Suppressor macrophage (primary cell): ENCODE measurements around the gene SSU72.
"Not testable (repeated sequence)": the region's sequence is repeated elsewhere in the genome, so short reads cannot be mapped to it uniquely, and the experiment has no call there.

Source experiments
- DNase-seq, 4 experiments: peaks; one replicate each; pipeline ENCODE4 v3.0.0-alpha.2; 2020 to 2022

The SSU72 gene

DNA sequence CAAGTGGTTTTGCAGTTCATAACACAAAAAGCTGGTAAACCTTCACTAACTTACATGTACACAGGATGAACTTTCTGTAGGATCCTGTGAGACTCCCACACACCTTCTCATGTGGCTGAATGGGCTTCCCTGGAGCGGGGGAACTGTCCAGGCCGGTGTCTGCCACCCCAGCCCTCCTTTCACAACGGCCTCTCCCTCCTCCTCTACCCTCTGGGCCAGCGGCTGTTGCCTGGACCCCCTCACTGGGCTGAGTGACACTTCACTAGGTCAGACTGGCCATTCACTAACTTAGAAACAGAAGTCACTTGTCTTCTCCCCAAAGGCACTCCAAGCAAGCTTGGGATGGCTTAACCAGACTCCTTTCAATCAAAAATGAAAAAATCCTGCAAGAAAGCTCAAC is 16.1 kb downstream of the SSU72 start:
- DNase-seq, result no peak

GRCh38 chr1:1557688-1558087 is 17.0 kb downstream of the SSU72 start:
- DNase-seq, result not testable (repeated sequence)

- not testable (repeated sequence) for DNase-seq
Measured at GRCh38 chr1:1556961-1557360, 17.7 kb downstream of the SSU72 start.

DNA sequence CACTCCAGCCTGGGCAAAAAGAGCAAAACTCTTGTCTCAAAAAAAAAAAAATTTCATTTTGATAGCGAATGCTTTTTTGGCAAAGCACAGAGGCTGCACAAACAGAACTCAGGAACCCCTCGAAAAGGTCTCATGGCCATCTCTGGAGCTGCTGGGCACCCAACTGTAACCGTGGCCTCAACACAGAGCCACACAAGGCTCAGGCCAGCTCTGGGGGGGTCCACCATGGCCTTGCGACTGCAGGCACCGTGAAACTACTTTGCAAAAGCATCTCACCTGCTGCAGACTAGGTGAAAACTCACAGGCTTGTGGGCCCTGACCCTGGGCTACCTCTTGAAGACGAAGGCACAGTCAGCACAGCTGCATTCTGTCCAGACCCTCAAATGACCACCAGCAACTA is 18.2 kb downstream of the SSU72 start:
- DNase-seq, result no peak

DNA sequence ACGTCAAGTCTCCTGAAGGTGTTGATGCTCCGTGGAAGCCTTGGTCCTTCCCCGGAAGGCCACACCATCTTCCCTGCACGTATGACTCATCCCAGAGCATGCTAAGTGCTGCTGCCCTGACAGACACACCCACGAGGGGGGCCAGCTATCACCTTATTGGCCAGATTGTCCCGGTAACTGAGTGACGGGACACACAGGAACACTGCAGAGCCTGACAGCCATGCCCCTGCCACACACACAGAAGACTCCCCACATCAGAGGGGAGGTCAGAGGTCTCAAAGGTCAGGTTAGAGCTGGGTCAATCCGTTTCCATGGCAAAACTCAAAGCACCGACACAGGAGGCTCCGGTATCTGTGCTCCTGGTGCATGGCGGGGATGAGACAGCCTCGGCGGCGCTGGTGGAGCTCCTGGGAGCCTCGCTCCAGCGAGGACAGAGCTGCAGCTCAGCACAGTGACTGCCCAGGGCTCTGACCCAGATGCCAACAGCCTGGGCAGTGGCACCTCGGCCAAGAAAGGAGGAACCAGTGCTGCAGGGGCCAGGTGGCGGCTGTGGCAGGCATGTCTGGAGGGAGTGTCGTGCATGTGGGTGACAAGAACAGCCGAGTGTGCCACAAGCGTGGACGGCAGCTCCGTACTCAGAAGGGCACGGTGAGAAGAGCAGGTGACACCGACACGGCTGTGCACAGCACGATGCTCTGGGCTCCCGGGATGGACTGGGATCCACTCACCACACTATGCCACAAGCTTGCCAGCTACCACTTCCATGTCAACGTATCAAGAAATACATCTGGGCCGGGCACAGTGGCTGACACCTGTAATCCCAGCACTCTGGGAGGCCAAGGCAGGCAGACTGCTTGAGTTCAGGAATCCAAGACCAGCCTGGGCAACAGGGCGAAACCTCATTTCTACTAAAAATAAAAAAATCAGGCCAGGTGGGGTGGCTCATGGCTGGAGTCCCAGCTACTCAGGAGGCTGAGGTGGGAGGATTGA is 19.4 kb downstream of the SSU72 start:
- no peak for DNase-seq

- no peak for DNase-seq
Measured at GRCh38 chr1:1554550-1554925, 20.1 kb downstream of the SSU72 start.

DNA sequence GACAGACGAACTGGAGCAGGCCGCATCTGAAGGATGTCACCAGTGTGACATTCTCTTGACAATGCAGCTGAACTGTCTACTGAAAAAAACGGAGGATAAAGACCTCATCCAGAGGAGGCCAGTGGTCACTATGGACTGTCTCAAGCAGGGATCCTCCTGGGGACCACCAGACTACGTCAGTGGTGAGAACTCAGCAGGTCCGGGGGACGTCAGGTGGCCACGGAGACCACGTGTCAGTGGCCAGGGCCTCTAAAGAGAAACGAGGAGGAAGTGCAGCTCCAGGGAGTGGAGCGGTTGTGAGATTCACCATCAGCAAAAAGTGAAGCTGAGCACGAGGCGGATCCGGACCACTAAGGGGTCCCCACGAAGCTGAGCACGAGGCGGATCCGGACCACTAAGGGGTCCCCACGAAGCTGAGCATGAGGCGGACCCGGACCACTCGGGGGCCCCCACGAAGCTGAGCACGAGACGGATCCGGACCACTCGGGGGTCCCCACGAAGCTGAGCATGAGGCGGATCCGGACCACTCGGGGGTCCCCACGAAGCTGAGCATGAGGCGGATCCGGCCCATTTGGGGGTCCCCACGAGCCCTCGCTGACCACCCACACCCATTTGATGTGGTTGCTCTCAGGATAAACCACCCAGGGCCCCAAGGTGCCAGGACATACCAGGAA is 20.7 kb downstream of the SSU72 start:
- DNase-seq, result no peak

DNA sequence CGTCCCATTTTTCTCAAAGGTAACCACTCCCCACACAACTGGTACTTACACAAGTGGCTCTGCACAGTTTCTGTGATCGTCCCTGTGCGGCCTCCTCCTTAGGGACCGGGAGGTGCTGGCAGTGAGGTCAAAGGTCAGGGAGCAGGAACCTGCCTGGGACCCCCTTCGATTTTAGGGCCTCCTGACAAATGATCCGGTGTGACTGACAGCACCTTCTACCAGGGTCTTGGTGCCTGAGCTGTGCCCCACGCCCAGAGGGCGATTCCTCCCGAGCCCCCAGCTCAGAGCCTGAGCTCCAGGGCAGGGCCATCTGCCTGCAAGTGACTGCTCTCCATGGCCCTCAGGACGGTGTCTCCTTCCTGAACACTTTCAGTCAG is 22.4 kb downstream of the SSU72 start:
- DNase-seq, result no peak

- DNase-seq, result no peak
Measured at GRCh38 chr1:1551524-1552262, 23.0 kb downstream of the SSU72 start.

- DNase-seq, result no peak
Measured at GRCh38 chr1:1550591-1551432, 23.9 kb downstream of the SSU72 start.

GRCh38 chr1:1550087-1550486 is 24.6 kb downstream of the SSU72 start:
- DNase-seq, result no peak

GRCh38 chr1:1548591-1548990 is 26.1 kb downstream of the SSU72 start:
- DNase-seq, result no peak

GRCh38 chr1:1547476-1547875 is 27.2 kb downstream of the SSU72 start:
- DNase-seq, result no peak

DNA sequence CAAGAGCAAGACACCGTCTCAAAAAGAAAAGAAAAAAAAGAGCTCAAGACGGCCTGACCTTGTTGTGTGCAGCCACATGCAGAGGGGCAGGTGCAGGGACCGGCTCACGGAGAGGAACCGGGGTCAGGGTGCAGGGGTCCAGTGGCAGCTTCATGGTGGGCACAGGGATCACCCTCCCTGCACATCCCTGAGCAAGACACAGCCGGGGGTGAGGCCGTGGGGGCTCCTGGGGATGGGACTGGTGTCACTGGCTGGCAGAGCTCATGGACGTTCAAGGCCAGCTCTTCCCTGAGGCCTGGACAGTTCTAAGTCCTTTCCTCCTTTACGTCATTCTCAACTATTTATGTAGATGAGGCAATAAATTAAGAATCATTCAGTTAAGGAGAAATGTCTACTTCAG is 27.7 kb downstream of the SSU72 start:
- DNase-seq, result no peak

- DNase-seq, result no peak
Measured at GRCh38 chr1:1545946-1546737, 28.5 kb downstream of the SSU72 start.

DNA sequence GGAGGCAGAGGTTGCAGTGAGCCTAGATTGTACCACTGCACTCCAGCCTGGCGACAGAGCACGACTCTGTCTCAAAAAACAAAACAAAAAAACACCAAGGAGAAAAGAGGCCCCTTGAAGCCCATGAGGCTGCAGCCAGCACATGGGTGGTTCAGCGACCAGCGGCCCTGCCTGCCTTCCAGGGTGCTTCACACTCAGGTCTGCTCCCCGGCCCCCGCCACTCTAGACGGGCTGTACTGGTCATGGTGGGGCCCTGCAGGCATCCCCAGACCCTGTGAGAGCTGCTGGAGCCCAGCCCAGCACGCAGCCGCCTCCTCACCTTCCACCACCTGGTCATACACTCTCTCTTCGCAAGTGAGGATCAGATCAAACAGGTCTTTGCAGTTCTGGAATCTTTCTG is 30.1 kb downstream of the SSU72 start:
- DNase-seq, result no peak

- DNase-seq, result no peak
Measured at GRCh38 chr1:1543706-1544099, 31.0 kb downstream of the SSU72 start.

- DNase-seq, result no peak
Measured at GRCh38 chr1:1542766-1543705, 31.6 kb downstream of the SSU72 start.

DNA sequence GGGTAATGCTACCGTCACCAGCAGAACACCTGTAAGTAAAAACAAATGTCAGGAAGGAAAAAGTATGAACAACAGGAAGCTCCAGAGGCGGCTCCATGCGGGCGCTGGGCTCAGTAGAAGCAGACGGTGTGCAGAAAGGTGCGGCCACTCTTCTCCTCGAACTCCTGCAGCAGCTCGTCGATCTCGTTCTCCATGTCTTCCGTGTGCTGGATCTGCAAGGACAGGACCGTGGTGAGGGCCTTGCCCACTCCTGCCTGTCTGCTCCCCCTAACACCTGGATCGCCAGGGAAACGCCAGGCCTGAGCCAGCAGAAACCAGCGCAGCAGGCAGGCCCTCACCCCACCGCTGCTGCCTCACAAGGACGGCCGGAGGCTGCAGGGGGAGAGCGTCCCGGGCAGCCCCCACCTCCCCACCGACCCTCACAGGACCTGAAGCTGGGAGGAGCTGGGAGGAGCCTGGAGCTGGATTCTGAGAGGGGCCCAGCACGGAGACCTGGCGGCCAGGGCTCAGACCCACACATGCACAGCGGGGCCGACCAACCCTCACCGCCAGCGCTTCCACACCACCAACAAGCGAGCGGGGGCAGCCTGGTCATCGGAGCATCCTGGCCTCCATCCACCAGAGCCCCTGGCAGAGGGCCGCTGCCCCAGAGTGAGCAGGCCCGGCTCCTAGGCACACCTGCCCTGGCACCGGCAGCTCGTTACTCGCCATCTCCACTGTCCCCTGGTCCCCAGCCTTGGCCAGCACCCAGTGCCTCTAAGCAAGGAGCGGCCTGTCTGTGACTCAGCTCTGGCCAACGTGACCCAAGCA is 32.5 kb downstream of the SSU72 start:
- DNase-seq, result no peak
